Psoas muscle (tissue), 8 donors: ENCODE measurements around the gene RARS2. TPM values are rescaled to one million over a fixed set of nuclear protein-coding genes. Genes with fewer than 3 reads are reported as not detected.

ENCODE experiments used
- ATAC-seq, 4 donors: fragments of 200-7000 bp; cut with Tn5 transposase; one replicate each; pipeline ENCODE4 v1.9.1; 2020; ENCODE audit warnings: moderate library complexity in 3 of 4, mild to moderate bottlenecking in 2 of 4
- DNase-seq, 2 donors: peaks; one replicate each; pipeline ENCODE4 v3.0.0-alpha.2; 2020
- H3K27ac ChIP-seq: fragments of 200-600 bp; one replicate; pipeline ENCODE4 v1.8.0; 2022
- H3K27me3 ChIP-seq, 3 donors: fragments of 200-600 bp in 1 of 3; one replicate each; pipeline versions ENCODE4 v1.6.1 to v1.8.0; 2013 to 2022; ENCODE audit warnings: low read length in 2 of 3, mild to moderate bottlenecking in 2 of 3, moderate library complexity in 1 of 3; ENCODE audit not compliant: insufficient read depth in 3 of 3
- H3K36me3 ChIP-seq, 2 donors: fragments of 200-600 bp in 1 of 2; one replicate each; pipeline versions ENCODE4 v1.6.1 to v1.8.0; 2013 to 2022; ENCODE audit warnings: low read depth in 1 of 2, mild to moderate bottlenecking in 1 of 2, moderate library complexity in 1 of 2; ENCODE audit not compliant: insufficient read depth in 1 of 2
- H3K4me1 ChIP-seq: fragments of 200-600 bp; one replicate; pipeline ENCODE4 v1.8.0; 2022
- H3K4me3 ChIP-seq: fragments of 200-600 bp; one replicate; pipeline ENCODE4 v1.8.0; 2022; ENCODE audit warnings: mild to moderate bottlenecking
- H3K9me3 ChIP-seq: fragments of 200-600 bp; one replicate; pipeline ENCODE4 v1.8.0; 2022
- CTCF ChIP-seq: fragments of 200-600 bp; IDR thresholded peaks from one replicate; pipeline ENCODE4 v1.8.0; 2022; ENCODE audit warnings: antibody characterized with exemption
- WGBS, 3 donors: extraction: QIAGEN DNeasy Blood & Tissue Kit; methylation state at CpG; one replicate each; pipeline versions ENCODE4 v1.1.6 to v1.1.7; 2013; 5-methylcytosine and 5-hydroxymethylcytosine counted together
- intact Hi-C, 2 donors: fragments of 100-400 bp; cut with DNase I; formaldehyde crosslinking; loops; one replicate each; pipeline versions ENCODE4 v1.11.0 to v1.14.2; 2022
- polyA plus RNA-seq, 3 donors: library from polyadenylated mRNA; stranded (reverse); fragments of 200-250 nt; gene quantifications; one replicate each; pipeline ENCODE4 v1.2.3, GENCODE V29; 2013
- total RNA-seq, 4 donors: library from RNA; stranded (reverse); fragmentation: NEBNext Ultra II Directional in 2 of 4; extraction: Animal tissue kit (Norgen Biotek cat#: 25700) in 2 of 4; gene quantifications; one replicate each; pipeline versions ENCODE4 v1.2.1 to v1.2.4, GENCODE V29; 2021 to 2023
- donor health status: healthy with polysubstance abuse.
- donor health status: DM: no; HTN: no; CAD: no; lungs with moderate emphysema.
- donor health status: Bipolar disorder and iron deficiency.
- donor health status: healthy.
- donor health status: DM: yes; HTN: yes; CAD: no.
- donor health status: DM: no; HTN: no; CAD: no.
- donor health status: DM: no; HTN: no; CAD: no.
- donor health status: DM: yes; HTN: yes; CAD: no.

RARS2 gene
- total and polyA plus RNA-seq, 7 donors: 11.6 to 20.7 (median 17.1) TPM

- Histone ChIP-seq H3K36me3 (peaks cover 0 to 3% of the 10 kb centered on the region in 2 donors), H3K27ac (no peak overlapping the region), H3K4me3 (no peak overlapping the region), H3K9me3 (no peaks in the 10 kb centered on the region), H3K4me1 (peaks cover 10% of the 10 kb centered on the region), H3K27me3 (no peaks in the 10 kb centered on the region)
- ATAC-seq (no peak), DNase-seq (no peak)
- TF ChIP-seq CTCF: no peak
- intact Hi-C loops: no loop called here
- WGBS, 3 donors: 91 to 97% (median 93%) methylated on average over 5 of the region's 5 CpGs
Observed at GRCh38 chr6:87573307-87574024, 16.3 kb downstream of the RARS2 start.

GRCh38 chr6:87572883-87573282 lies 16.9 kb downstream of the RARS2 start:
- ATAC-seq: no peak
- intact Hi-C loops: no loop called here
- no peak for TF ChIP-seq CTCF
- 87 to 96% (median 89%) methylated on average over 3 of the region's 3 CpGs for WGBS, 3 donors
- Histone ChIP-seq H3K27ac (no peak overlapping the region), H3K9me3 (no peaks in the 10 kb centered on the region), H3K36me3 (peaks cover 0 to 9% of the 10 kb centered on the region in 2 donors), H3K4me3 (no peak overlapping the region), H3K27me3 (no peaks in the 10 kb centered on the region), H3K4me1 (peaks cover 10% of the 10 kb centered on the region)
- DNase-seq: no peak

- H3K27me3 ChIP-seq: no peaks in the 10 kb centered on the region
- WGBS, 3 donors: 83 to 91% (median 89%) methylated on average over 4 of the region's 4 CpGs
- H3K9me3 ChIP-seq: no peaks in the 10 kb centered on the region
Observed at GRCh38 chr6:87572021-87572420, 17.8 kb downstream of the RARS2 start.

GRCh38 chr6:87561017-87561416 lies 28.8 kb downstream of the RARS2 start:
- peaks cover 5 to 73% of the 10 kb centered on the region in 2 donors for H3K36me3 ChIP-seq
- no peaks in the 10 kb centered on the region for H3K9me3 ChIP-seq
- DNase-seq (no peak), ATAC-seq (no peak)
- no peak overlapping the region for H3K27ac ChIP-seq
- H3K27me3 ChIP-seq: no peaks in the 10 kb centered on the region
- TF ChIP-seq CTCF: no peak
- intact Hi-C loops: no loop called here
- WGBS, 3 donors: 65 to 85% (median 75%) methylated on average over 1 of the region's 1 CpG
- no peaks in the 10 kb centered on the region for H3K4me1 ChIP-seq
- no peak overlapping the region for H3K4me3 ChIP-seq

More at GRCh38 chr6:87572021-87572420, 17.8 kb downstream of the RARS2 start:
- Histone ChIP-seq H3K4me3 (no peak overlapping the region), H3K27ac (no peak overlapping the region), H3K36me3 (peaks cover 0 to 13% of the 10 kb centered on the region in 2 donors), H3K4me1 (peaks cover 10% of the 10 kb centered on the region)
- no peak for DNase-seq
- intact Hi-C loops: no loop called here
- ATAC-seq: no peak
- TF ChIP-seq CTCF: no peak

- Histone ChIP-seq H3K36me3 (peaks cover 5 to 86% of the 10 kb centered on the region in 2 donors), H3K4me3 (no peak overlapping the region), H3K4me1 (no peaks in the 10 kb centered on the region), H3K27ac (no peak overlapping the region), H3K27me3 (no peaks in the 10 kb centered on the region), H3K9me3 (no peaks in the 10 kb centered on the region)
- no peak for ATAC-seq
- intact Hi-C loops: no loop called here
- DNase-seq: no peak
- TF ChIP-seq CTCF: no peak
Observed at GRCh38 chr6:87558446-87558845, 31.3 kb downstream of the RARS2 start.
